ENCODE measurements around the gene TSC22D1.

The TSC22D1 gene

GRCh38 chr13:44426461-44426860, 149.7 kb downstream of the TSC22D1 start:
- no peak overlapping the region for H2BK120ac ChIP-seq (ENCODE audit: low read depth, low read length)
- H3K4me2 ChIP-seq (ENCODE audit: insufficient read depth, low read length, poor library complexity, severe bottlenecking), result no peak overlapping the region
- no peak overlapping the region for H3K9ac ChIP-seq (ENCODE audit: low read depth, low read length, poor library complexity)
- H3K4me1 ChIP-seq (ENCODE audit: control insufficient read depth in 2 of 2, insufficient read depth in 1 of 2, low read depth in 1 of 2, low read length in 2 of 2), result no peaks in the 10 kb centered on the region
- H4K91ac ChIP-seq (ENCODE audit: low read depth, low read length, poor library complexity), result no peak overlapping the region
- DNase-seq (ENCODE audit: low spot score), result no peak
- no peak overlapping the region for H2BK5ac ChIP-seq (ENCODE audit: low read length)
- H3K4me3 ChIP-seq (ENCODE audit: low read length in 2 of 2), result no peak overlapping the region
- no peak overlapping the region for H3K18ac ChIP-seq (ENCODE audit: low read length)
- no peaks in the 10 kb centered on the region for H3K36me3 ChIP-seq (replicated peaks in 1 of 2; ENCODE audit: control insufficient read depth in 2 of 2, insufficient read depth in 2 of 2, low read length in 2 of 2)
- H2AK5ac ChIP-seq (ENCODE audit: low read depth, low read length), result no peak overlapping the region
- peaks cover 0 to 6% of the 10 kb centered on the region in 2 donors for H3K9me3 ChIP-seq (replicated peaks in 1 of 2; ENCODE audit: control insufficient read depth in 2 of 2, insufficient read depth in 1 of 2, low read depth in 1 of 2, low read length in 2 of 2)
- no peak overlapping the region for H3K23ac ChIP-seq (ENCODE audit: low read depth, low read length, poor library complexity)
- H3K14ac ChIP-seq (ENCODE audit: low read length), result no peak overlapping the region
- no peaks in the 10 kb centered on the region for H3K79me1 ChIP-seq (ENCODE audit: low read depth, low read length)
- H2BK15ac ChIP-seq (ENCODE audit: low read length), result no peak overlapping the region
- no peak overlapping the region for H4K8ac ChIP-seq (ENCODE audit: low read depth, low read length)
- no peak overlapping the region for H2AFZ ChIP-seq (ENCODE audit: low read length)
- no peaks in the 10 kb centered on the region for H3K27me3 ChIP-seq (ENCODE audit: control insufficient read depth in 3 of 3, insufficient read depth in 3 of 3, low read depth in 1 of 3, low read length in 3 of 3)
- no peak overlapping the region for H2BK12ac ChIP-seq (ENCODE audit: low read length)
- no peak overlapping the region for H3K27ac ChIP-seq (replicated peaks; ENCODE audit: low read length)
- no peak overlapping the region for H3K4ac ChIP-seq (ENCODE audit: low read length)
- no CpG with 5 or more reads among the region's 3 CpGs for WGBS, 2 donors (ENCODE audit: extremely low coverage in 2 of 2, insufficient read length in 2 of 2, insufficient replicate concordance in 1 of 2)

- no peak overlapping the region for H3K4me3 ChIP-seq (ENCODE audit: low read length in 2 of 2)
- no peak overlapping the region for H2BK12ac ChIP-seq (ENCODE audit: low read length)
- no peak for DNase-seq (ENCODE audit: low spot score)
- H3K14ac ChIP-seq (ENCODE audit: low read length), result no peak overlapping the region
- H3K18ac ChIP-seq (ENCODE audit: low read length), result no peak overlapping the region
- no peaks in the 10 kb centered on the region for H3K79me1 ChIP-seq (ENCODE audit: low read depth, low read length)
- H3K9me3 ChIP-seq (replicated peaks in 1 of 2; ENCODE audit: control insufficient read depth in 2 of 2, insufficient read depth in 1 of 2, low read depth in 1 of 2, low read length in 2 of 2), result peaks cover 0 to 6% of the 10 kb centered on the region in 2 donors
- H3K9ac ChIP-seq (ENCODE audit: low read depth, low read length, poor library complexity), result no peak overlapping the region
- H3K27ac ChIP-seq (replicated peaks; ENCODE audit: low read length), result no peak overlapping the region
- H4K91ac ChIP-seq (ENCODE audit: low read depth, low read length, poor library complexity), result no peak overlapping the region
- no peaks in the 10 kb centered on the region for H3K27me3 ChIP-seq (ENCODE audit: control insufficient read depth in 3 of 3, insufficient read depth in 3 of 3, low read depth in 1 of 3, low read length in 3 of 3)
- H2BK120ac ChIP-seq (ENCODE audit: low read depth, low read length), result no peak overlapping the region
- no peaks in the 10 kb centered on the region for H3K4me1 ChIP-seq (ENCODE audit: control insufficient read depth in 2 of 2, insufficient read depth in 1 of 2, low read depth in 1 of 2, low read length in 2 of 2)
- no peak overlapping the region for H2AK5ac ChIP-seq (ENCODE audit: low read depth, low read length)
- no peak overlapping the region for H2AFZ ChIP-seq (ENCODE audit: low read length)
- no peaks in the 10 kb centered on the region for H3K36me3 ChIP-seq (replicated peaks in 1 of 2; ENCODE audit: control insufficient read depth in 2 of 2, insufficient read depth in 2 of 2, low read length in 2 of 2)
- H2BK5ac ChIP-seq (ENCODE audit: low read length), result no peak overlapping the region
- no CpG with 5 or more reads among the region's 2 CpGs for WGBS, 2 donors (ENCODE audit: extremely low coverage in 2 of 2, insufficient read length in 2 of 2, insufficient replicate concordance in 1 of 2)
- no peak overlapping the region for H3K4me2 ChIP-seq (ENCODE audit: insufficient read depth, low read length, poor library complexity, severe bottlenecking)
- no peak overlapping the region for H2BK15ac ChIP-seq (ENCODE audit: low read length)
- H3K23ac ChIP-seq (ENCODE audit: low read depth, low read length, poor library complexity), result no peak overlapping the region
- no peak overlapping the region for H3K4ac ChIP-seq (ENCODE audit: low read length)
- H4K8ac ChIP-seq (ENCODE audit: low read depth, low read length), result no peak overlapping the region
These were observed 150.4 kb downstream of the TSC22D1 start for GRCh38 chr13:44425815-44426078.

DNA sequence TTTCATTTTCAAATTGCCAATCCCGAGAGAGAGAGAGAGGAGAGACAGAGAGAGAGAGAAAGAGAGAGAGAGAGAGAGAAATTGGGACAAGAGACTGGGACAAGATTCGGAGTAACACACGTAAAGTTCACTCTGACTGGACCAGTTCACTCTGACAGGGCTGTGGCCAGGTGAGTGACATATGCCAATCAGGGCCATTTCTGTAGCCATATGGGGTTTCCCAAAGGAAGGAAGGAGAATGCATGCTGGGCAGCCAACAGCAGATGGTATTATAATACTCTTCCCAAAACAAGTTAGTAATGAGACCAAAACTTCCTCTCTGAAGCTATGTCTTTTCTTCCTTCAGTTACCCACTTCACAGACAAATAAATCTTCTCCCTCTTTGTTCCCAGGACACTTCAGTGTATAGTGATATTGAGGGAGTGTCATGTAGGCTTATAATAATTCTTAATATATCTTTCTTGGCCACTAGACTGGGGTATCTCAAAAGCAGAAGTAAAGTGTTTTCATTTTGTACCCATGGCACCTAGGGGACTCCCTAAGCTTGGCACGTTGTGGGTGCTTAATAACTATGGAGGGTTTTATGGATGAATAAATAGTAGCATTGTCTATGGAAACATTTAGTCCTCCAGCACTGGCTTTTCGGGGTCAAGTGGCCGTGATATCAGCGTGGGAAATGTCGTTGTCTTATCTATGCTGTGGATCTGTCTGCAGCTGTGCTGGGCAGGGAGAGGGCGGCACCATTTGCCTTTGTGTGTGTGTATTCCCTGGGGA, 150.9 kb downstream of the TSC22D1 start:
- no CpG with 5 or more reads among the region's 9 CpGs for WGBS, 2 donors (ENCODE audit: extremely low coverage in 2 of 2, insufficient read length in 2 of 2, insufficient replicate concordance in 1 of 2)
- H3K18ac ChIP-seq (ENCODE audit: low read length), result no peak overlapping the region

DNA sequence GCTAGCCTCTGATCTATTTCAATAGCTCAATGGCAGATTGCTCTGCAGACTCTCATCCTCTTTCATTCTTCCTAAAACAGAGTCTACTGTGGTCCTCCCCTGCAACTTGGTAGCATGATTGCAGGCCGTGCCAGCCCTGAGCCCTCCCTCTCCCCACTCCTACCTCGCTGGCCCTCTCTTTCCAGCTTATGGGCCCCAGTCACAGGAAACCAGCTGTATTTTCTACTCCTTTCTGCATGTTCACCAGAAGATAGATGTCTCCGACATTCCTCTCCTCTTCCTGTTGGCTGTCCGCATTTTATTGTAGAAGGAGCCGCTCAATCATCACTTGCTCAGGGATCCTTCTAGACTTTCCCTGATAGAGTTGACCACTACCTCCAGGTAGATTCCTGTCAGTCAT, 152.3 kb downstream of the TSC22D1 start:
- Histone ChIP-seq H2AK5ac (ENCODE audit: low read depth, low read length) (no peak overlapping the region), H3K4me1 (ENCODE audit: control insufficient read depth in 2 of 2, insufficient read depth in 1 of 2, low read depth in 1 of 2, low read length in 2 of 2) (no peaks in the 10 kb centered on the region), H3K79me1 (ENCODE audit: low read depth, low read length) (no peaks in the 10 kb centered on the region), H3K9me3 (replicated peaks in 1 of 2; ENCODE audit: control insufficient read depth in 2 of 2, insufficient read depth in 1 of 2, low read depth in 1 of 2, low read length in 2 of 2) (peaks cover 0 to 6% of the 10 kb centered on the region in 2 donors), H3K4me2 (ENCODE audit: insufficient read depth, low read length, poor library complexity, severe bottlenecking) (no peak overlapping the region), H3K36me3 (replicated peaks in 1 of 2; ENCODE audit: control insufficient read depth in 2 of 2, insufficient read depth in 2 of 2, low read length in 2 of 2) (no peaks in the 10 kb centered on the region), H2BK15ac (ENCODE audit: low read length) (no peak overlapping the region), H3K14ac (ENCODE audit: low read length) (no peak overlapping the region), H2BK120ac (ENCODE audit: low read depth, low read length) (no peak overlapping the region), H2BK5ac (ENCODE audit: low read length) (no peak overlapping the region), H2BK12ac (ENCODE audit: low read length) (no peak overlapping the region), H3K27ac (replicated peaks; ENCODE audit: low read length) (no peak overlapping the region), H3K9ac (ENCODE audit: low read depth, low read length, poor library complexity) (no peak overlapping the region), H3K4ac (ENCODE audit: low read length) (no peak overlapping the region), H4K91ac (ENCODE audit: low read depth, low read length, poor library complexity) (no peak overlapping the region), H3K27me3 (ENCODE audit: control insufficient read depth in 3 of 3, insufficient read depth in 3 of 3, low read depth in 1 of 3, low read length in 3 of 3) (no peaks in the 10 kb centered on the region), H3K4me3 (ENCODE audit: low read length in 2 of 2) (no peak overlapping the region), H3K18ac (ENCODE audit: low read length) (no peak overlapping the region), H4K8ac (ENCODE audit: low read depth, low read length) (no peak overlapping the region), H3K23ac (ENCODE audit: low read depth, low read length, poor library complexity) (no peak overlapping the region), H2AFZ (ENCODE audit: low read length) (no peak overlapping the region)
- DNase-seq (ENCODE audit: low spot score), result no peak
- WGBS, 2 donors (ENCODE audit: extremely low coverage in 2 of 2, insufficient read length in 2 of 2, insufficient replicate concordance in 1 of 2), result no CpG with 5 or more reads among the region's 5 CpGs

More for the DNA sequence above, 150.9 kb downstream of the TSC22D1 start:
- Histone ChIP-seq H3K36me3 (replicated peaks in 1 of 2; ENCODE audit: control insufficient read depth in 2 of 2, insufficient read depth in 2 of 2, low read length in 2 of 2) (no peaks in the 10 kb centered on the region), H3K79me1 (ENCODE audit: low read depth, low read length) (no peaks in the 10 kb centered on the region), H2AK5ac (ENCODE audit: low read depth, low read length) (no peak overlapping the region), H4K8ac (ENCODE audit: low read depth, low read length) (no peak overlapping the region), H2BK5ac (ENCODE audit: low read length) (no peak overlapping the region), H3K4ac (ENCODE audit: low read length) (no peak overlapping the region), H2AFZ (ENCODE audit: low read length) (no peak overlapping the region), H3K27ac (replicated peaks; ENCODE audit: low read length) (no peak overlapping the region), H3K4me2 (ENCODE audit: insufficient read depth, low read length, poor library complexity, severe bottlenecking) (no peak overlapping the region), H3K27me3 (ENCODE audit: control insufficient read depth in 3 of 3, insufficient read depth in 3 of 3, low read depth in 1 of 3, low read length in 3 of 3) (no peaks in the 10 kb centered on the region), H4K91ac (ENCODE audit: low read depth, low read length, poor library complexity) (no peak overlapping the region), H3K9me3 (replicated peaks in 1 of 2; ENCODE audit: control insufficient read depth in 2 of 2, insufficient read depth in 1 of 2, low read depth in 1 of 2, low read length in 2 of 2) (peaks cover 0 to 6% of the 10 kb centered on the region in 2 donors), H3K4me1 (ENCODE audit: control insufficient read depth in 2 of 2, insufficient read depth in 1 of 2, low read depth in 1 of 2, low read length in 2 of 2) (no peaks in the 10 kb centered on the region), H2BK15ac (ENCODE audit: low read length) (no peak overlapping the region), H2BK120ac (ENCODE audit: low read depth, low read length) (no peak overlapping the region), H2BK12ac (ENCODE audit: low read length) (no peak overlapping the region), H3K23ac (ENCODE audit: low read depth, low read length, poor library complexity) (no peak overlapping the region), H3K14ac (ENCODE audit: low read length) (no peak overlapping the region), H3K4me3 (ENCODE audit: low read length in 2 of 2) (no peak overlapping the region), H3K9ac (ENCODE audit: low read depth, low read length, poor library complexity) (no peak overlapping the region)
- no peak for DNase-seq (ENCODE audit: low spot score)

Measured in neuronal stem cell (in vitro differentiated cells).